ENCODE measurements around the gene MOSMO.

- TF ChIP-seq CTCF (conservative IDR thresholded peaks at IDR 0.05; ENCODE audit: low read depth, low read length) (peak; percentile 84), EZH2phosphoT487 (IDR thresholded peaks at IDR 0.05; ENCODE audit: borderline replicate concordance, low read length) (no peak)
Measured at GRCh38 chr16:22077700-22078313, 69.9 kb downstream of the MOSMO start.
